Vagina (tissue), 2 donors: ENCODE measurements around the gene RAMACL.

ENCODE experiments used
- CTCF ChIP-seq, 3 experiments: fragments of 450-650 bp in 2 of 3; fragments of 200-600 bp in 1 of 3; sonication (generic) in 1 of 3; IDR thresholded peaks; one replicate each; pipeline ENCODE4 v1.5.1; 2017 to 2019; ENCODE audit warnings: antibody characterized with exemption in 3 of 3, mild to moderate bottlenecking in 2 of 3, moderate library complexity in 2 of 3
- POLR2A ChIP-seq, 2 donors: fragments of 450-650 bp; IDR thresholded peaks; one replicate each; pipeline ENCODE4 v1.6.1; 2017; ENCODE audit warnings: antibody characterized with exemption in 2 of 2, mild to moderate bottlenecking in 2 of 2, moderate library complexity in 2 of 2
- POLR2AphosphoS5 ChIP-seq, 2 donors: sonication (generic); formaldehyde crosslinking; IDR thresholded peaks; one replicate each; pipeline ENCODE4 v1.9.0; 2017; ENCODE audit warnings: antibody characterized with exemption in 2 of 2, mild to moderate bottlenecking in 2 of 2, low read depth in 1 of 2; ENCODE audit not compliant: insufficient read depth in 1 of 2

GRCh38 chr6:166604911-166605310 lies 18.4 kb upstream of the RAMACL start:
- TF ChIP-seq POLR2AphosphoS5 (IDR thresholded peaks at IDR 0.05; ENCODE audit: insufficient read depth in 1 of 2, low read depth in 1 of 2) (no peak), POLR2A (IDR thresholded peaks at IDR 0.05) (no peak), CTCF (IDR thresholded peaks at IDR 0.05) (no peak)
